ENCODE data around the gene FCN2. TPM values are rescaled to one million over a fixed set of nuclear protein-coding genes. Genes with fewer than 3 reads are reported as not detected.

The FCN2 gene
- total and polyA plus RNA-seq, 2 of the 13 experiments (the other 11 are each of a cell fraction or from before 2014, with no cell fraction given): not detected

- H4K20me1 ChIP-seq (ENCODE audit: insufficient read depth, low read length): no peaks in the 10 kb centered on the region
- H3K27me3 ChIP-seq (ENCODE audit: control insufficient read depth in 1 of 2, insufficient read depth in 2 of 2, low read length in 2 of 2): peaks cover 5 to 34% of the 10 kb centered on the region in 2 experiments; a peak in 3 of 5 replicates
- BruUV-seq (replicated peaks): no TSS peak
- H2AFZ ChIP-seq (ENCODE audit: low read length): no peak overlapping the region
- in situ Hi-C loops (cut with HindIII; ENCODE audit: extremely low pct_ligation_motif_present, low pct_unique_long_range_greater_than_20kb): no loop called here
- H3K4me3 ChIP-seq (replicated peaks in 1 of 3; ENCODE audit: insufficient read depth in 1 of 3, low read depth in 2 of 3, low read length in 3 of 3): no peak overlapping the region
- no peaks in the 10 kb centered on the region for H3K79me2 ChIP-seq (ENCODE audit: insufficient read depth, low read length)
- H3K4me1 ChIP-seq (ENCODE audit: insufficient read depth, low read length): no peaks in the 10 kb centered on the region
- H3K4me2 ChIP-seq (ENCODE audit: low read depth, low read length): no peak overlapping the region
- TF ChIP-seq ZNF562 (CRISPR knock-in tag; IDR thresholded peaks at IDR 0.05; ENCODE audit: borderline replicate concordance) (no peak), PAF1 (CRISPR knock-in tag; IDR thresholded peaks at IDR 0.05) (no peak), PHF20 (CRISPR knock-in tag; IDR thresholded peaks at IDR 0.05) (no peak), ZNF235 (CRISPR knock-in tag; IDR thresholded peaks at IDR 0.05; ENCODE audit: borderline replicate concordance) (no peak), ISX (CRISPR knock-in tag; conservative IDR thresholded peaks at IDR 0.05) (no peak), ZBTB26 (CRISPR knock-in tag; IDR thresholded peaks at IDR 0.05; ENCODE audit: borderline replicate concordance) (no peak), ZSCAN29 (CRISPR knock-in tag; conservative IDR thresholded peaks at IDR 0.05) (no peak), ZNF3 (CRISPR knock-in tag; IDR thresholded peaks at IDR 0.05) (no peak), KLF13 (CRISPR knock-in tag; IDR thresholded peaks at IDR 0.05) (no peak), ZNF777 (CRISPR knock-in tag; IDR thresholded peaks at IDR 0.05) (no peak), POLR2A (IDR thresholded peaks at IDR 0.05; ENCODE audit: insufficient read depth in 1 of 2, low read depth in 2 of 2, low read length in 2 of 2) (no peak)
- H3K9ac ChIP-seq (ENCODE audit: insufficient read depth, low read depth, low read length): no peak overlapping the region
- ATAC-seq (no peak), FAIRE-seq (no peak), DNase-seq (ENCODE audit: low spot score) (no peak)
- intact Hi-C loops (cut with micrococcal nuclease; ENCODE audit: unreplicated experiment): no loop called here
- no peak overlapping the region for H3K27ac ChIP-seq (ENCODE audit: extremely low read length, insufficient read depth, low read length)
- H3K36me3 ChIP-seq (replicated peaks in 1 of 2; ENCODE audit: control insufficient read depth in 1 of 2, insufficient read depth in 2 of 2, low read length in 2 of 2): no peaks in the 10 kb centered on the region
- ChIA-PET POLR2A (no interaction called here), CTCF (ENCODE audit: low intra/inter-chr PET ratio, low total read pairs) (no interaction called here)
- 63% methylated on average over 4 of the region's 7 CpGs for WGBS (ENCODE audit: low lambda C conversion rate)
- no peaks in the 10 kb centered on the region for H3K9me3 ChIP-seq (ENCODE audit: low read length)
Observed at GRCh38 chr9:134894136-134894860, 13.7 kb downstream of the FCN2 start.

Measured in HepG2 (cell line).